Non-pigmented ciliary epithelial cell (primary cell): ENCODE data around the gene MVB12A.
A peak's percentile ranks its signal among the peaks of the same experiment; 100 is the strongest.

Experiments
- DNase-seq: peaks from one replicate; pipeline ENCODE4 v3.0.0-alpha.2; 2010; ENCODE audit warnings: low read depth

MVB12A gene

GRCh38 chr19:17404621-17405249 is 15.1 kb upstream of the MVB12A start:
- DNase-seq = no peak

DNA sequence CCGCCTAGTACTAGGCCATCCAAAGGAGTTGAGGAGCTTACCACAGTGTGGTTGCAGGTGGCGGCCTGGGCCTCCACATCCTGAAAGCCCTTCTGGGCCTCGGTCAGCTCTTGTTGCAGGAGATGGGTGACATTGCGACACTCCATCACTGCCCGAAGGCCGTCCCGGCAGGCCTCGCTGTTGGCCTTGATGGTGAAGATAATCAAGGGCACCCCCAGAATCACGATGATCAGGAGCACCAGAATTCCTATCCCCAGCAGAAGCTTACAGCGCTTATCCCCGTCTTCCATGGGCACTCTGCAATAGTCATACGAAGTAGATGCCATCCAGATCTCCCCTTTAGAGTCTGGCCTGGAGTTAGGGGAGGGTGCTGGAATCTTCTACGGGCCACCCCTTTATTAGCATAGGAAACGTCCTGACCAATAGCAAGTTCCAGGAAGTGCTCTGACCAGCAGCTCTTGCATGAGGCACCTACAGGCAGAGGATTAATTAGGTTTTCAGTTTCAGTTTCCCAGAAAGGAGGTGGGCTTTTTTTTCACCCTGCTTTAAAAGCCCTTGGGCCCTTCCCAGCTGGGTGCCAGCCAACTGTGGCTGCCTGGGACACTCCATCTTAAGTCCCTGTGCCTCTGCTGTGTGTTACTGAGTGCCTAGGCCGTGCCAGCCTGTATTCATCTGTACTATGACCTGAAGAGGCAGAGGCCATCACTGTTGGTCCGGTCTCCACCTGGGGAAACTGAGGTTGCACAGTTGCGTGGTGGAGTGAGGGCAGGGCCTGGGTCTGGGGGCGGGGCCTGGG is 14.4 kb upstream of the MVB12A start, which contains the start of gene BST2:
Gene BST2, minus strand, starts transcription at position 381 of the 796 bp plus-strand sequence. Its CDS starts 55 bp downstream, at position 326.
- no peak for DNase-seq

GRCh38 chr19:17406046-17406886 is 13.6 kb upstream of the MVB12A start:
- DNase-seq = peak; percentile 35

- no peak for DNase-seq
Observed at GRCh38 chr19:17406887-17407196, 13.0 kb upstream of the MVB12A start.

DNA sequence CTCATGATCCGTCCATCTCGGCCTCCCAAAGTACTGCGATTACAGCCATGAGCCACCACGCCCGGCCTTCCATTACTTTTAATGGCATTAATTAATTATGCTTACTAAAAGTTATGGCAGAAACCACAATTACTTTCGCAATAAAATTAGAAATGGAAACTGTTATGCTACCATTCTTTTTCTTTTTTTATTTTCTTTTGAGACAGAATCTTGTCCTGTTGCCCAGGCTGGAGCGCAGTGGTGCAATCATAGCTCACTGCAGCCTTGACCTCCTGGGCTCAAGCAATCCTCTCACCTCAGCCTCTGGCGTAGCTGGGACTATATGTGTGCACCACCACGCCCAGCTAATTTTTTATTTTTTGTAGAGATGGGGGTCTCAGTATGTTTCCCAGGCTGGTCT is 9.9 kb upstream of the MVB12A start:
- DNase-seq = no peak

DNA sequence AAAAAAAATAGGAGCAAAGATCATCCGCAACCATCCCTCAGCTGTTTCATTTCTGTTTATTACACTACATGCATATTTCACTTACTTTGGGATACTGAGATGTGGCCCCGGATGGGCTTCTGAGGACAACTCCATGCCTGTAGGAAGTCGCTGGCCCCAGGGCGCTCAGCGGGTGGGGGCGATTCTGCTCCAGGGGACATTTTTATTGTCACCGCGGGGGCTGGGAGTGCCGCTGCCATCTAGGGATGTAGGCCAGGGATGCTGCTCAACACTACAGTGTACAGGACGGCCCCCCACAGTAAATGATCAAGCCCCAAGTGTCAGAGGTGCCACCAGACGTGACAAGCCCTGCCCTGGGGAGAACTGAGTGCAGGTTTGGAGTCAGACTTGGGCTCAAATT is 8.0 kb upstream of the MVB12A start:
- no peak for DNase-seq

DNA sequence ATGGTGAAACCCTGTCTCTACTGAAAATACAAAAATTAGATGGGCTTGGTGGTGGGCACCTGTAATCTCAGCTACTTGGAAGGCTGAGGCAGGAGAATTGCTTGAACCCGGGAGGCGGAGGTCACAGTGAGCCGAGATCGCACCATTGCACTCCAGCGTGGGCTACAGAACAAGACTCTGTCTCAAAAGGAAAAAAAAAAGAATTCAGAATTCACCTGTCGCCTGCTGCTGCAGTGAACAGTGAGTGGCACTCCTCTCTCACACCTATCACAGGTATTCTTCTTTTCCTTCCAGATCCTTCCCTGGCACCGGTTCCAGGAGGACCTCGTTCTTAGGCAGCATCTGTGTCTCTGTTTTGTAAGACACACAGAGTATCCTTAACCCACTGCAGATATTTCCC is 5.8 kb upstream of the MVB12A start:
- no peak for DNase-seq

DNA sequence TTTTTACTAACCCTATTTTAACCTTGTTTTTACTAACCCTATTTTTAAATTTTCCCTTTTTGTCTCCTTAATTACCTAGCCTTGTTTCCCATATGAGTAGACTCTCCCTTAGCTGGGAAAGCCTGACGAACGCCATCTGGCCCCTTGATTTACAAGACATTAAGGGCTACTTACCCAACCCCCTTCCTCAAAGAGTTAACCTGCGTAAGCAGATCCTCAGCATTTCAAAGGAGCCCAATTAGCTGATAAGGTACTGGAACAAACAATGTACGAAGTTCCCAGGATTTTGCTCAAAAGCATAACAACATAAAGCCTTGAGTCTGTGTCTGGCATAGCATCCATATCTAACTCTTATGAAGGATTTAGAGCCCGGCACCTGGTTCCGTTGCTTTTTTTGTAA is 4.7 kb upstream of the MVB12A start:
- no peak for DNase-seq

DNA sequence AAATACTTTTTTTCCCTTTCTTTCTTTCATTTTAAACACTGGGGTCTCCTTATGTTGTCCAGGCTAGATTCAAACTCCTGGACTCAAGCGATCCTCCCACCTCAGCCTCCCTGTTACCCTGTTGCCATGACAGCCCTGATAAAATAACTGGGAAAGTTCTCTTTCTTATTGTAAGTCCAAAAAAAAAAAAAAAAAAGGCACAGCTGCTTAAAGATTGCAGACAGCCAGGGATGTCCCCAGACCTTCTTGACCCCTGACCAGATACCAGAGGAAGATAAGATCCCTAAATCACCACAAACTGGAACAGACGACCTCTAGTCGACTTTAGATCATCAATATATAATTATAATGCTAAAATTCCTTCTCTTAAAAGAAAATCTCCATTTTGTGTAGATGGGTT is 1.1 kb upstream of the MVB12A start:
- no peak for DNase-seq

DNA sequence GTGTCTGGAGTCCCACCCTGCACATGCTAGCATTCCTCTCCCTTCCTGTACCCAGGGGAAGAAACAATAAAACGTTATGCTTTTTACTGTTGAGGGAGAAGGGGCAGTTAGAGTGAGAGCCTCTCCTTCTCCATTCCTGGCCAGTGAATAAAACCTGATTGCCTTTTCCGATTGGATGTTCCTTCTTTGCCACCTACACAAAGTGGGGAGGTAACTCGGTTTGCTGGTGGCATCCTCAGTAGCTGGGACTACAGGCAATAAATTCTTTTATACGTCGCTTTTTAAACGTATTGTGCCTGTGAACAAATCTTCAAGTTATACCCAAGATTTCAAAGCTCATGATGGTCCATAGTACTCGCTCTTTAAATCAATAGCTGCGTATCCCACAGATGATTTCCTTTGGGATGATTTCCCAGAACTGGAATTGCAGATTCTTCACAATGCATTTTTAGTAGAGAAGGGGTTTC is 660 bp upstream of the MVB12A start:
- no peak for DNase-seq

GRCh38 chr19:17420475-17420924 is 653 bp downstream of the MVB12A start:
- DNase-seq = no peak

GRCh38 chr19:17421942-17422341 is 2.1 kb downstream of the MVB12A start:
- DNase-seq = no peak

GRCh38 chr19:17423429-17424208 is 3.8 kb downstream of the MVB12A start:
- DNase-seq = no peak

DNA sequence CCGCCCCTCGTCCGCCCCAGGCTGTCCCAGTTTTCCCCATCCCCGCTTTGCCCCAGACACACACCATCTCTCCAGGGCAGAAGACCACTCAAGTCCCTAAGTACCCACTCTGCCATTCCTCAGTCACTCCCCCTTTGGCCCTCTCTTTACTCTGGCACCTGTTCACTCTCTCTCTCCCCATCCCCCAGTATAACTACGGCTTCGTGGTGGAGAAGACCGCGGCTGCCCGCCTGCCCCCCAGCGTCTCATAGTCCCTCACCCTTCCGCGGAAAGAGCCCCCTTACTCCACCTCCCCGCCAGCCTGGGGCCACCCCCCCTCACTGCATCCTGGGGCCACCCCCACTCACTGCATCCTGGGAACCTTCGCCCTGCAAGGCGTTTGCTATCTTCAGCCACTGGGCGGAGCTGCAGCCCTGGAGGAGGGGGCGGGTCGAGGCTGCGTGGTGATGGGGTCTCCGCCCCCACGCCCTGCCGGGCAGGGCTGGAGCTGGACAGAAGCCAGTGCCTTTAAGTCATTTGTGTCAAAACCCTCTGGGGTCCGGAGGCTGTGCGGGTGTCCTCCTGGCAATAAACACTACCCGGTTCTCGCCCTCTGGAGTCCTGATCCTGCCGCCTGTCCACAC is 5.0 kb downstream of the MVB12A start:
- no peak for DNase-seq

- no peak for DNase-seq
Observed at GRCh38 chr19:17429641-17430113, 9.8 kb downstream of the MVB12A start.

DNA sequence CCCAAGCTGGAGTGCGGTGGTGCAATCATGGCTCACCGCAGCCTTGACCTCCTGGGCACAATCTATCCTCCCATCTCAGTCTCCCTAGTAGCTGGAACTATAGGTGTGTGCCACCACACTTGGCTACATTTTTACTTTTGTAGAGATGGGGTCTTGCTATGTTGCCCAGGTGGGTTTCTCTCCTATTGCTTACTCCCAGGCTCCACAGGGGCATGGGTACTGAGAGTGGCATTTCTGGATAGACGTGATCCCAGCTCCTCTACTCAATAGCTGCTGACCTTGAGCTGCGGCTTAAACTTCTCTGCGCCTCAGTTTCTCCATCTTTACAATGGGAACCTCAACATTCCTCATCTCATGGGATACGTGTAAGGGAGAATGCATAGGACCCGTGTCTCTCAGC is 11.6 kb downstream of the MVB12A start:
- DNase-seq = no peak

GRCh38 chr19:17435218-17435617 is 15.4 kb downstream of the MVB12A start:
- no peak for DNase-seq

GRCh38 chr19:17436094-17436873 is 16.4 kb downstream of the MVB12A start:
- DNase-seq = no peak

DNA sequence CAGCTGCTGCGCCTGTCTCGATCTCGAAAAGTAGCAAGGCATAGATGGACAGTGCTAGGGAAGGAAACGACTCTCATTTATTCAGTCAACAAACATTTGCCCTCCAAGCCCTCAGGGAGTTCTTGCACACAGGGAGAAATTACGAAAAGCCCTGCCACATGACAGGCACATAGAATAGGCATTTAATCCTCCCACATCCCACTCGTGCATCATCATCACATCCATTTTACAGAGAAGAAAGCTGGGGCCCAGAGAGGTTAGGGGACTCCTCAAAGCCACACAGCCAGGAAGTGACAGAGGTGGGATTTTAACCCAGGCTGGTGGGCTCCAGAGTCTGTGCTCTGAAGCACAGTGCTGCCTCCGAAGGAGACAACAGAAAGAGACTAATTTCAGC is 17.0 kb downstream of the MVB12A start:
- DNase-seq = no peak

DNA sequence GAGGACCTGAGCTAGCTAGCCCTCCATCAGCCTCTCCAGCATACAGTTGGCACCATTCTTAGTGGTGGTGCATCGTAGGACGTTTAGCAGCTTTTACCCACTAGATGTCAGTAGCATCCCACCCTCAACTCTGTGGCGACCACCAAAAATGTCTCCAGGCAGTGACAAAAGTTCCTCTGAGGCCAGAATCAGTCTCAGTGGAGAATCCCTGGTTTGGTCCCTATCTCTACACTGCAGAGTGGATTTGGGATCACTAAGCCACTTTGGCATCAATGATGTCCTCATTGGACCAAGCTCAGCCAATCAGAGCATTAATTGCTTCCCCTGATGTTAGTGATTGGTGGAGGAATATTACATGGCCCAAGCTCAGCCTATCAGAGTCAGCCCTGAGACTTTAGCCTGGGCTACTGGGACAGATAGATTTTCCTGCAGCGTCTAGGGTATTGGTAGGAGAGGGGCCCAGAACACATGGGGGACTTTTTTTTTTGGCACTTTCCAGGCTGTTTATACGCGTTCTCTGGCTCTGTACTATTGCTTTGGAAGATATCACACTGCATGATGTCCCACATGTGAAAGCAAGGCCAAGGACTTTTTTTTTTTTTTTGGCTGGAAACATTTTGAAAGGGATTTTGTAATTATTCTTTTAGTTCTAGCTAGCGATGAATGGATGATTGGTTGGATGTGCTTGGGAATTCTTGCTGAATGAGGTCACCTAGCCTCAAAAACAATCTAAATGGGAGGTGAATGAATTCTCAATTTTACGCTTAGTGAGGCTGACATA is 21.6 kb downstream of the MVB12A start:
- no peak for DNase-seq
